ENCODE measurements around the gene PDE11A.

The PDE11A gene

DNA sequence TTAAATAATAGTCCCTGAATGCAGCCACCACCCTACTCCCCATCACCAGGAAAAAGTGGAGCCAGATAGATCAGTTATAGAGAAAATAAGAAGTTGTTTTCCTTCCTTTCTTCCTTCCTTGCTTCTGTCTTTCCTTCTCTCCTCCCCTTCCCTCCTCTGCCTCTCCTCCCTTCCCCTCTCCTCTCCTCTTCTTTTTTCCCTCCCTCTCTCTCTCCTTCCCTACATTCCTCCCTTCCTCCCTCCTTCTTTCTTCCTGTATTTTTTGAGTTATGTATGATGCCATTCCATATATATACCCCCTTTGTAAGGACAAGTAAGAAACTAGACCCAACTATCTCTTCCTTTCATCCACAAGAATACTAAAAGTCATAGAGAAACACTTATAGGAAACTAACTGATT lies 414.3 kb downstream of the PDE11A start:
- ATAC-seq: no peak
- TF ChIP-seq ZNF70 (CRISPR knock-in tag; IDR thresholded peaks at IDR 0.05) (no peak), ZC3H10 (CRISPR knock-in tag; IDR thresholded peaks at IDR 0.05) (no peak), ISL1 (CRISPR knock-in tag; IDR thresholded peaks at IDR 0.05) (no peak), ESRRG (CRISPR knock-in tag; IDR thresholded peaks at IDR 0.05) (no peak), ARNTL (CRISPR knock-in tag; IDR thresholded peaks at IDR 0.05; ENCODE audit: borderline replicate concordance, low read depth) (no peak), CSDC2 (CRISPR knock-in tag; IDR thresholded peaks at IDR 0.05) (no peak), POU6F1 (CRISPR knock-in tag; IDR thresholded peaks at IDR 0.05; ENCODE audit: borderline replicate concordance, low read depth) (no peak), TCF4 (CRISPR knock-in tag; IDR thresholded peaks at IDR 0.05; ENCODE audit: borderline replicate concordance) (no peak), RARB (CRISPR knock-in tag; IDR thresholded peaks at IDR 0.05) (no peak)
- TF ChIP-seq, protein P1, sequence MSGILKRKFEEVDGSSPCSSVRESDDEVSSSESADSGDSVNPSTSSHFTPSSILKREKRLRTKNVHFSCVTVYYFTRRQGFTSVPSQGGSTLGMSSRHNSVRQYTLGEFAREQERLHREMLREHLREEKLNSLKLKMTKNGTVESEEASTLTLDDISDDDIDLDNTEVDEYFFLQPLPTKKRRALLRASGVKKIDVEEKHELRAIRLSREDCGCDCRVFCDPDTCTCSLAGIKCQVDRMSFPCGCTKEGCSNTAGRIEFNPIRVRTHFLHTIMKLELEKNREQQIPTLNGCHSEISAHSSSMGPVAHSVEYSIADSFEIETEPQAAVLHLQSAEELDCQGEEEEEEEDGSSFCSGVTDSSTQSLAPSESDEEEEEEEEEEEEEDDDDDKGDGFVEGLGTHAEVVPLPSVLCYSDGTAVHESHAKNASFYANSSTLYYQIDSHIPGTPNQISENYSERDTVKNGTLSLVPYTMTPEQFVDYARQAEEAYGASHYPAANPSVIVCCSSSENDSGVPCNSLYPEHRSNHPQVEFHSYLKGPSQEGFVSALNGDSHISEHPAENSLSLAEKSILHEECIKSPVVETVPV (CRISPR knock-in tag; IDR thresholded peaks at IDR 0.05): no peak

DNA sequence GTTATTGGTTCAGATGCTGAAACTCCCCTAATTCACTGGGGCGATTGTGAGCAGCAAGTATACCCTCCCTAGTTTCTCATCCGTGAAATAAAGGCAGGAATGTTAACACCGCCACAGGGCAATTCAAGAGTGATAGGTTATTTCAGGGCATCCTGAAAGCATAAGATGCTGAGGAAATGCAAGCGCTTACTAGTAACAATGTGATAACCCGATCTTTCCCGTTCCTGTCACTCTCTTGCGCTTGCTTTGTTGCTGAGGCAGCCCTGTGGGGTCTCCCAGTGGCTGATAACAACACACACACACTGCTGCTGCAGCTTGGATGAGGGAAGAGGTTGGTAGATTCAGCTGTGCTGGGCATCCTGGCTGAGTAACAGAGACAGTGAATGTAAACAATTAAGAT lies 420.7 kb downstream of the PDE11A start:
- TF ChIP-seq CSDC2 (CRISPR knock-in tag; IDR thresholded peaks at IDR 0.05) (no peak), ZNF565 (CRISPR knock-in tag; conservative IDR thresholded peaks at IDR 0.05; ENCODE audit: low read depth) (no peak), POU6F1 (CRISPR knock-in tag; IDR thresholded peaks at IDR 0.05; ENCODE audit: borderline replicate concordance, low read depth) (no peak), ESRRG (CRISPR knock-in tag; IDR thresholded peaks at IDR 0.05) (no peak), RARB (CRISPR knock-in tag; IDR thresholded peaks at IDR 0.05) (no peak)
- no peak for ATAC-seq

DNA sequence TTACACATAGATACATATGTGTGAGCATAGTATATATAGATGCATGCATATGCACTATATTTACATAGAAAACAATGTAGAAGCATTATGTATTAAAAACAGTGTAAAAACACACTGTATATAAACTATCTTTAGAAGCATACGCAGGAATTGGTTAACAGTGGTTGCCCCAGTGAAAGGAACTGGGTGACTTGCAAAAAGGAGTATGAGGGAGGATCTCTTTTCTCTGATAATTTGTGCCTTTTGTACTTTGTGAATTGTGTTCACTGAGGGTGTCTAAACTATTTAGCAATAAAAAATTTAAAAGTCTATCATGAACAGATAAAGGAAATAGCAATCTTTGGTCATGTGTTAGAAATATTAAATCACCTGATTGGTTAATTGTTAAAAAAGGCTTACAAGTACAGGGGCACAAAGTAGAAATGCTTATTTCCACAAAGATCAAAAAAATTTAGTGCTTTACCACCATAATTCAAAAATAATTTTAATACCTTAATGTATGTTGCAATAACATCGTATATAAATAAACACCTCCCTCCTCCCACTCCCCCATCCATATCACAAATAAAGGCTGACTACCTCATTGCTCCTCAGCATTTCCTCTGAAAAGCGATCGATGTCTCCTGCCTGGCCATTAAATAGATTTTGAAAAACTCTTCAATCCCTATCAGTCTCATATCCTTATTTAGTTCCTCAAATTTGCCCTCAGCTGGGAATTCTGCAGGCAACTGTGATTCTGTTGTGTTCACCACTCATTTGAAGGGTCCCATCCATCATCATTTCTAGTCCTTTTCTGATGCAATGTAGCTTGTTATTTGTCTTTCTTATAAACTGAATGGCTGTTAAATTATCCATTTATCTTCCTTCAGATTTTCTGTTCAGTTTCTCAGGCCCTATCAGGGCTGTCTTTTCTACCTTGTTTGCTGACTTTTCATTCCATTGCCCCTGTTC lies 422.7 kb downstream of the PDE11A start:
- no peak for ATAC-seq
- TF ChIP-seq ZNF565 (CRISPR knock-in tag; conservative IDR thresholded peaks at IDR 0.05; ENCODE audit: low read depth) (no peak), TOX (CRISPR knock-in tag; IDR thresholded peaks at IDR 0.05; ENCODE audit: borderline replicate concordance) (no peak), ZC3H10 (CRISPR knock-in tag; IDR thresholded peaks at IDR 0.05) (no peak), ZFP30 (CRISPR knock-in tag; IDR thresholded peaks at IDR 0.05) (no peak), RARB (CRISPR knock-in tag; IDR thresholded peaks at IDR 0.05) (no peak), SNAI2 (CRISPR knock-in tag; IDR thresholded peaks at IDR 0.05) (no peak), TSHZ2 (CRISPR knock-in tag; IDR thresholded peaks at IDR 0.05) (no peak), GLIS3 (CRISPR knock-in tag; IDR thresholded peaks at IDR 0.05) (no peak), PATZ1 (CRISPR knock-in tag; IDR thresholded peaks at IDR 0.05; ENCODE audit: borderline replicate concordance) (no peak), BACH2 (CRISPR knock-in tag; IDR thresholded peaks at IDR 0.05; ENCODE audit: borderline replicate concordance) (no peak), POU6F1 (CRISPR knock-in tag; IDR thresholded peaks at IDR 0.05; ENCODE audit: borderline replicate concordance, low read depth) (no peak), PPARA (CRISPR knock-in tag; IDR thresholded peaks at IDR 0.05; ENCODE audit: borderline replicate concordance) (no peak)
- TF ChIP-seq, protein P2, sequence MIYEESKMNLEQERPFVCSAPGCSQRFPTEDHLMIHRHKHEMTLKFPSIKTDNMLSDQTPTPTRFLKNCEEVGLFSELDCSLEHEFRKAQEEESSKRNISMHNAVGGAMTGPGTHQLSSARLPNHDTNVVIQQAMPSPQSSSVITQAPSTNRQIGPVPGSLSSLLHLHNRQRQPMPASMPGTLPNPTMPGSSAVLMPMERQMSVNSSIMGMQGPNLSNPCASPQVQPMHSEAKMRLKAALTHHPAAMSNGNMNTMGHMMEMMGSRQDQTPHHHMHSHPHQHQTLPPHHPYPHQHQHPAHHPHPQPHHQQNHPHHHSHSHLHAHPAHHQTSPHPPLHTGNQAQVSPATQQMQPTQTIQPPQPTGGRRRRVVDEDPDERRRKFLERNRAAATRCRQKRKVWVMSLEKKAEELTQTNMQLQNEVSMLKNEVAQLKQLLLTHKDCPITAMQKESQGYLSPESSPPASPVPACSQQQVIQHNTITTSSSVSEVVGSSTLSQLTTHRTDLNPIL (CRISPR knock-in tag; IDR thresholded peaks at IDR 0.05; ENCODE audit: low read depth): no peak
